ENCODE measurements around the gene MRPL53. TPM values are rescaled to one million over a fixed set of nuclear protein-coding genes. Genes with fewer than 3 reads are reported as not detected.
A peak's percentile ranks its signal among the peaks of the same experiment; 100 is the strongest.

MRPL53 gene
- total RNA-seq, 6 donors from 2014 or later = 19.9 to 87.1 (median 30.1) TPM

GRCh38 chr2:74481431-74481830 is 9.0 kb upstream of the MRPL53 start:
- Histone ChIP-seq H3K9me3 (no peaks in the 10 kb centered on the region), H3K4me1 (peaks cover 32 to 48% (median 35%) of the 10 kb centered on the region in 4 donors), H3K4me3 (peak overlapping the region; percentile 50 to 84 (median 72)), H3K27ac (peak overlapping the region; percentile 82 to 93 (median 90)), H3K36me3 (peaks cover 0 to 43% (median 14%) of the 10 kb centered on the region in 4 donors), H3K27me3 (no peaks in the 10 kb centered on the region)
- DNase-seq = no peak
- 51 to 60% methylated on average over 2 to 3 of the region's 3 CpGs for WGBS, 2 donors
- TF ChIP-seq POLR2A (IDR thresholded peaks at IDR 0.05) = no peak
- TF ChIP-seq, protein P1, sequence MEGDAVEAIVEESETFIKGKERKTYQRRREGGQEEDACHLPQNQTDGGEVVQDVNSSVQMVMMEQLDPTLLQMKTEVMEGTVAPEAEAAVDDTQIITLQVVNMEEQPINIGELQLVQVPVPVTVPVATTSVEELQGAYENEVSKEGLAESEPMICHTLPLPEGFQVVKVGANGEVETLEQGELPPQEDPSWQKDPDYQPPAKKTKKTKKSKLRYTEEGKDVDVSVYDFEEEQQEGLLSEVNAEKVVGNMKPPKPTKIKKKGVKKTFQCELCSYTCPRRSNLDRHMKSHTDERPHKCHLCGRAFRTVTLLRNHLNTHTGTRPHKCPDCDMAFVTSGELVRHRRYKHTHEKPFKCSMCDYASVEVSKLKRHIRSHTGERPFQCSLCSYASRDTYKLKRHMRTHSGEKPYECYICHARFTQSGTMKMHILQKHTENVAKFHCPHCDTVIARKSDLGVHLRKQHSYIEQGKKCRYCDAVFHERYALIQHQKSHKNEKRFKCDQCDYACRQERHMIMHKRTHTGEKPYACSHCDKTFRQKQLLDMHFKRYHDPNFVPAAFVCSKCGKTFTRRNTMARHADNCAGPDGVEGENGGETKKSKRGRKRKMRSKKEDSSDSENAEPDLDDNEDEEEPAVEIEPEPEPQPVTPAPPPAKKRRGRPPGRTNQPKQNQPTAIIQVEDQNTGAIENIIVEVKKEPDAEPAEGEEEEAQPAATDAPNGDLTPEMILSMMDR (IDR thresholded peaks at IDR 0.05) = no peak
- no peak for TF ChIP-seq EP300 (IDR thresholded peaks at IDR 0.05)
- no peak for TF ChIP-seq POLR2AphosphoS5 (IDR thresholded peaks at IDR 0.05)
- no peak for ATAC-seq (ENCODE audit: low FRiP score in 2 of 2)

DNA sequence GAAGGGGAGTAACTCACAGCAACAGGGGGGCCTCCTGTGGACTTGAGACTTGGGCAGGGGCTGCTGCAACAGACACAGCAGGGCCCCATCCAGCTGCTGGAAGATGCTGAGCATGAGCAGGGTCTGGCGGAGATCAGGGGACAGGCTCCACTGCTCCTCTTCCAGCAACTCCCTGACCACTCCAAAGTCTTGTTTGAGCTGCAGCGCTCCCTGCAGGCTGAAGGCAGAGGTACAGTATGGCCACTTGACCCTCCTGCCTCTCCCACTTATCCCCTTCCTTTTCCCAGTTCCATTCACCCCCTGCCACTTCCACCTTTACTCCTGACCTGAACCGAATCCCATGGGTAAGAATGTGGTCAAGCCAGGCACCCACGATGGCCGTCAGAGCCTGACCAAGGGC is 2.4 kb upstream of the MRPL53 start:
- no peak for TF ChIP-seq POLR2A (IDR thresholded peaks at IDR 0.05)
- TF ChIP-seq, protein P1 (IDR thresholded peaks at IDR 0.05) = peak in 2 of 6 experiments; percentile 11 to 19
- Histone ChIP-seq H3K36me3 (peaks cover 0 to 38% (median 18%) of the 10 kb centered on the region in 4 donors), H3K9me3 (no peaks in the 10 kb centered on the region), H3K27ac (no peak overlapping the region), H3K27me3 (no peaks in the 10 kb centered on the region), H3K4me1 (peaks cover 22 to 34% (median 29%) of the 10 kb centered on the region in 4 donors), H3K4me3 (no peak overlapping the region)
- no peak for DNase-seq
- no peak for ATAC-seq (ENCODE audit: low FRiP score in 2 of 2)
- 96 to 97% methylated on average over 5 of the region's 5 CpGs for WGBS, 2 donors

DNA sequence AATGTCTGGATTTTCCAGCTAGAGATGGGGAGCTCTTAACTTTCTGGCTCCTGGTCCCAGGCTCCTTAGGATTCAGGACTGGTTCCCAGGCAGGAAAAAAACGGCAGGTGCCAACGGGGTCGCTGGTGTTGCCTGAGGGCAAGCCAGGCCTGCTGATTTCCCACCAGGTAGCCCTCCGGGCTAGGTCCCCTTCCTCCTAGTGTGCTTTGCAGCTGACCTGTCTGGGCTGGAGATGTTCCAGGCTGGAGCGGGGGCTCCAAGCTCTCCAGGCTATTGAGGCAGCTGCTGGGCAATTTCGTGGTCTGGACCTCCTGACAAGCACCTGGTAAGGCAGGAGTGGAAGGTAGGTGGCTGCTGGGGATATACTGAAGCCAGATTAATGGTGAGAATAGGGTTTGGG is 2.0 kb upstream of the MRPL53 start:
- 88 to 95% methylated on average over 5 to 6 of the region's 6 CpGs for WGBS, 2 donors
- no peaks in the 10 kb centered on the region for H3K27me3 ChIP-seq

DNA sequence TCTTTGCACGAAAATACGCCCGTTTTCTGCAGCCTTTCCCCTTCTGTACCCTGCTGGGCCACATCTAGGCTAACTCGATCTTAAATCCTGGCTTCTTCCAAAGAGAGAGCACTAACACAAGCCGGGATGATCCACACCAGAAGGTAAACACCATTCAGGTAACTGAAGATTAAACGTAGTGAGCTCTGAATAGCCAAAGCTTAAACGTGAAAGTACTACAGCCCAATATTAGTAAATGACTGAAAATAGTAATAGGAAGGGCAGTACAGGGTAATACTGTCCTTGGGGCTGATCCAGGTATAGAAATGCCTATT is 422 bp upstream of the MRPL53 start:
- Histone ChIP-seq H3K9me3 (no peaks in the 10 kb centered on the region), H3K36me3 (peaks cover 0 to 25% (median 12%) of the 10 kb centered on the region in 4 donors), H3K27ac (peak overlapping the region; percentile 86 to 93 (median 90)), H3K4me1 (peaks cover 22 to 34% (median 29%) of the 10 kb centered on the region in 4 donors), H3K27me3 (no peaks in the 10 kb centered on the region), H3K4me3 (peak overlapping the region; percentile 62 to 80 (median 74))
- no peak for TF ChIP-seq POLR2A (IDR thresholded peaks at IDR 0.05)
- TF ChIP-seq POLR2AphosphoS5 (IDR thresholded peaks at IDR 0.05) = no peak
- TF ChIP-seq, protein P1 (IDR thresholded peaks at IDR 0.05) = no peak
- no peak for TF ChIP-seq EP300 (IDR thresholded peaks at IDR 0.05)
- ATAC-seq (ENCODE audit: low FRiP score in 2 of 2) = no peak
- 10 to 17% methylated on average over 7 of the region's 7 CpGs for WGBS, 2 donors
- no peak for DNase-seq

More for the DNA sequence above, 2.0 kb upstream of the MRPL53 start:
- DNase-seq (no peak), ATAC-seq (ENCODE audit: low FRiP score in 2 of 2) (no peak)
- TF ChIP-seq, protein P1 (IDR thresholded peaks at IDR 0.05) = no peak
- TF ChIP-seq EP300 (IDR thresholded peaks at IDR 0.05) = no peak
- TF ChIP-seq POLR2AphosphoS5 (IDR thresholded peaks at IDR 0.05) = no peak
- no peak for TF ChIP-seq POLR2A (IDR thresholded peaks at IDR 0.05)
- H3K4me1 ChIP-seq = peaks cover 22 to 34% (median 29%) of the 10 kb centered on the region in 4 donors
- peaks cover 0 to 33% (median 16%) of the 10 kb centered on the region in 4 donors for H3K36me3 ChIP-seq
- H3K27ac ChIP-seq = no peak overlapping the region
- H3K9me3 ChIP-seq = no peaks in the 10 kb centered on the region
- H3K4me3 ChIP-seq = no peak overlapping the region
